ENCODE data around the gene GLRA3. TPM values are rescaled to one million over a fixed set of nuclear protein-coding genes. Genes with fewer than 3 reads are reported as not detected.
"Not testable (repeated sequence)": the region's sequence is repeated elsewhere in the genome, so short reads cannot be mapped to it uniquely, and the experiment has no call there.

GLRA3 gene
- total RNA-seq, 1 donor from 2014 or later, result not detected

DNA sequence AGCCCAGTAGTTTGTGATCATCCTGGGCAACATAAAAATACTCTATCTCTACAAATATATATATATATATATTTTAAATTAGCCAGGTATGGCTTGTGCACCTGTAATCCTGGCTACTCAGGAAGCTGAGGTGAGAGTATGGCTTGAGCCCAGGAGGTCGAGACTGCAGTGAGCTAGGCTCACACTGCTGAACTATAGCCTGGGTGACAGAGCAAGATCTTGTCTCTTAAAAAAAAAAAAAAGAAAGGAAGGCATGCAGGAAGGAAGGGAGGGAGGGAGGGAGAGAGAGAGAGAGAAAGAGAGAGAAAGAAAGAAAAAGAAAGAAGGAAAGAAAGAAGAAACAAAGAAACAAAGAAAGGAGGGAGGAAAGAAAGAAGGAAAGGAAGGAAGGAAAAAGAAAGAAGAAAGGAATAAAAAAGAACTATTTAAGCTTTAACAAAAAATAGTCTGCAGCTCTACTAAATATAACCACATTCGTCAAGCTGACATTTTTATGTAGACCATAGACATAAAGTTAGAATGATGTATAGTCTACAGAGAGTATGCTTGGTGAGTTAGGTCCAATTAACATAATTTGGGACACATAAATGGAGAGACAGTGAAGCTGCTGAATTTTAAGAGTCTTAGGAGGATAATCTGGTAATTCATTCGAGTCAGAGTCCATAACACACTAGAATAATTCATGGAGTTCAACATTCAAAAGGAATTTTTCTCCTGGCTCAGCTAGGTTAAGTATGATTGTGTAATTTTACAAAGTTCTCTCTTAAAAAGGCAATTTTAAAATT lies 111.9 kb downstream of the GLRA3 start:
- no peak overlapping the region for H3K4me3 Mint-ChIP-seq
- no peak for DNase-seq
- peaks cover 3% of the 10 kb centered on the region for H3K27me3 Mint-ChIP-seq
- intact Hi-C loops (cut with micrococcal nuclease), result loop anchor here (10.0 kb wide), 1 partner anchor 492 kb away; no protein-coding TSS in a partner anchor
- no peak overlapping the region for H3K27ac Mint-ChIP-seq
- no peaks in the 10 kb centered on the region for H3K9me3 Mint-ChIP-seq
- H3K36me3 Mint-ChIP-seq (ENCODE audit: low read depth), result no peaks in the 10 kb centered on the region
- H3K4me1 Mint-ChIP-seq, result no peaks in the 10 kb centered on the region

GRCh38 chr4:174714393-174715211 lies 114.4 kb downstream of the GLRA3 start:
- H3K9me3 Mint-ChIP-seq, result no peaks in the 10 kb centered on the region
- H3K27me3 Mint-ChIP-seq, result peaks cover 6% of the 10 kb centered on the region
- no peaks in the 10 kb centered on the region for H3K36me3 Mint-ChIP-seq (ENCODE audit: low read depth)
- peak; percentile 71 for DNase-seq
- H3K4me3 Mint-ChIP-seq, result no peak overlapping the region
- intact Hi-C loops (cut with micrococcal nuclease), result loop anchor here (1.0 to 10.0 kb wide), 2 partner anchors 349 to 490 kb away; no protein-coding TSS in a partner anchor
- no peak overlapping the region for H3K27ac Mint-ChIP-seq
- no peaks in the 10 kb centered on the region for H3K4me1 Mint-ChIP-seq

DNA sequence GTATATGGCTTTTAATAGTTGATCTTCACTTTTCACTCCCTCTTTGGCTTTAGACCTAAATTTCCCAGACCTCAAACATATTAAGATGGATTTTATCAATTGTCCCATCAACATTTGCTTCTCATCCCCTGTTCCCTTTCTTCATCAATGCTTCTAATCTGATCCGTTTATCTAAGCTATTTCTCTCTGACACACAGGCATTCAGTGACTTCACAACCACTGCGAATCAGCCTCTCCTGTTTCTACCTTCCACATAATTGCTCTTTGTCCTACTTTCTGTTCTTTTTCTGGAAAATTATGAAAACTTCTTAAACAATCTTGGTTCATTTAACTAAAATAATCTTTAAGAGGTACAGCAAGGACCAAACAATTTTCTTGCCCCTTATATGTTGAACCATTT lies 115.2 kb downstream of the GLRA3 start:
- Mint-ChIP-seq H3K27ac (no peak overlapping the region), H3K4me3 (no peak overlapping the region), H3K4me1 (no peaks in the 10 kb centered on the region), H3K27me3 (peaks cover 6% of the 10 kb centered on the region), H3K9me3 (no peaks in the 10 kb centered on the region), H3K36me3 (ENCODE audit: low read depth) (no peaks in the 10 kb centered on the region)
- intact Hi-C loops (cut with micrococcal nuclease), result loop anchor here (1.0 to 10.0 kb wide), 2 partner anchors 349 to 489 kb away; no protein-coding TSS in a partner anchor
- DNase-seq, result no peak

GRCh38 chr4:174713181-174713580 lies 115.9 kb downstream of the GLRA3 start:
- Mint-ChIP-seq H3K9me3 (no peaks in the 10 kb centered on the region), H3K27me3 (peaks cover 6% of the 10 kb centered on the region), H3K27ac (no peak overlapping the region), H3K4me1 (no peaks in the 10 kb centered on the region), H3K4me3 (no peak overlapping the region), H3K36me3 (ENCODE audit: low read depth) (no peaks in the 10 kb centered on the region)
- intact Hi-C loops (cut with micrococcal nuclease), result loop anchor here (10.0 kb wide), 1 partner anchor 488 kb away; no protein-coding TSS in a partner anchor
- DNase-seq, result no peak

GRCh38 chr4:174709526-174709925 lies 119.5 kb downstream of the GLRA3 start:
- Mint-ChIP-seq H3K4me1 (no peaks in the 10 kb centered on the region), H3K4me3 (no peak overlapping the region), H3K36me3 (ENCODE audit: low read depth) (no peaks in the 10 kb centered on the region), H3K9me3 (no peaks in the 10 kb centered on the region), H3K27me3 (peaks cover 4% of the 10 kb centered on the region), H3K27ac (no peak overlapping the region)
- no peak for DNase-seq
- intact Hi-C loops (cut with micrococcal nuclease), result no loop called here

DNA sequence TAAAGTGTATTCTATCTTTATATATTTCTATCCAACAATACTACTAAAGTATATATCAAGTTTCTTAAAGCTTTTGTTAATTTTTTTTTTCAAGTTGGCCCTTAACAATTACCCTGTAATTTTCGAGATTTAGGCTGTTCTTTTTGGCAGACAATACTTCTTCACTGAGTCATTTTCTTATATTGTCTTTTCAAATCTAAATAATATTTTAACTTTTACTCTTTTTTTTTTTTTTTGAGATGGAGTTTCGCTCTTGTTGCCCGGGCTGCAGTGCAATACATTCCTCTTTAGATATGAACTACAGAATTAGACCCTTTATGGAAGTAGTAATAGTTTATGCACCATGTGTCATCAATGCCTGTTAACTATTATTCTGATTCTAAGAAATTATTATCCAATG lies 120.7 kb downstream of the GLRA3 start:
- Mint-ChIP-seq H3K36me3 (ENCODE audit: low read depth) (no peaks in the 10 kb centered on the region), H3K27me3 (peaks cover 3% of the 10 kb centered on the region), H3K4me1 (no peaks in the 10 kb centered on the region), H3K27ac (no peak overlapping the region), H3K9me3 (no peaks in the 10 kb centered on the region), H3K4me3 (no peak overlapping the region)
- no peak for DNase-seq
- intact Hi-C loops (cut with micrococcal nuclease), result no loop called here

- no peak for DNase-seq
Measured at GRCh38 chr4:174707902-174708301, 121.1 kb downstream of the GLRA3 start.

DNA sequence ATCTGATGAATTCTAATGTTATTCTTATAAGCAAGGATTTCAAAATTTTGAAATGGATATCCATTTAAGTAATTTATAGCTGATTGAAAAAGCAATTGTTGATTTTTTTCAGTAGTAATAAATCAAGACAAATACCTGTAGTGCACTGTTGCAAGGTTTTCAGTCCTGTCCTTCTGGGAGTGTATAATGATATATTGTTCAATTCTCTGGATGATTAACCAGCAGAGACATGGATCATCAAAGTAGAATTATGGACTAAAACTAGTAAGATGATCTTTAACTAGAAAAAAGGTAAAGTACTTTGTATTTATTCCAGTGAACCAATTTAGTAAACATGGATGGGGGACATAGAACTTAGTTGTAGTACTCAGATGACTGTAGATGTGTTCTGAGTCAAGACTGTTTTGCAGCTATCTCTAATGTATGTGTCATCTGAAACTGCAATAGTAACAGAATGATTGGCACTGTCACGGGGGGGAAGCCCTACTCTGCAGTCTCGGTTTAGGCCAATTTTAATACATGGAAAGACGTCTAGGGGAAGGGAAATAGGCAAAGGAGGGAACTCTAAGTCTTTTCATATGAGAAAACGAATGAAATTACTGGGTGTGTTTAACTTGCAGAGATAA lies 121.9 kb downstream of the GLRA3 start:
- Mint-ChIP-seq H3K36me3 (ENCODE audit: low read depth) (no peaks in the 10 kb centered on the region), H3K4me3 (no peak overlapping the region), H3K9me3 (no peaks in the 10 kb centered on the region), H3K27ac (no peak overlapping the region), H3K4me1 (no peaks in the 10 kb centered on the region), H3K27me3 (peaks cover 3% of the 10 kb centered on the region)
- intact Hi-C loops (cut with micrococcal nuclease), result no loop called here
- no peak for DNase-seq

More at GRCh38 chr4:174707902-174708301, 121.1 kb downstream of the GLRA3 start:
- H3K4me3 Mint-ChIP-seq, result no peak overlapping the region
- H3K36me3 Mint-ChIP-seq (ENCODE audit: low read depth), result no peaks in the 10 kb centered on the region
- no peaks in the 10 kb centered on the region for H3K4me1 Mint-ChIP-seq
- H3K9me3 Mint-ChIP-seq, result no peaks in the 10 kb centered on the region
- intact Hi-C loops (cut with micrococcal nuclease), result no loop called here
- no peak overlapping the region for H3K27ac Mint-ChIP-seq
- H3K27me3 Mint-ChIP-seq, result peaks cover 3% of the 10 kb centered on the region

DNA sequence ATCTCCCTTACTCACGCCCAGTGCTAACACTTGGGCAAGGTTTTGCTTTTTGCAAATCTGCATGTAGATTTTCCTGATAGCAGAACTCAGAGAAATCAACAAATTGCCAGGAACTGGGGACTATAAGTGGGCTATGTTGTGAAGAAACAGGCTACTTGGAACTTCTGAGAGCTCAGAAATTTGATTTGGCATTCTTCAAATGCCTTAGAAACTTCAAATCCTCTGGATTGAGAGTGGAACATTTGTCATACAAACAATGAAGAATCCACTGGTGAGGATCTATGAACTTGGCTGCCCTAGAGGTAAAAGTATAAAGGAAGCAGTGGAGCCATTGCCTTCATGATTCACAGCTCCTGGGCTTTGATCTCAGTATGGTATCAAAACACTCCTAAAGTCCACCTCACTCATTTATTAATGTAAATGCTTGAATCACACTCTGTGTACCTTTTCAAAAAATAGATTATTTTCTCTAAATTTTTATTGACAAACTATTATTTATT lies 126.0 kb downstream of the GLRA3 start:
- DNase-seq, result no peak
- no peaks in the 10 kb centered on the region for H3K27me3 Mint-ChIP-seq
- no peaks in the 10 kb centered on the region for H3K4me1 Mint-ChIP-seq
- no peak overlapping the region for H3K4me3 Mint-ChIP-seq
- H3K9me3 Mint-ChIP-seq, result no peaks in the 10 kb centered on the region
- no peak overlapping the region for H3K27ac Mint-ChIP-seq
- intact Hi-C loops (cut with micrococcal nuclease), result no loop called here
- no peaks in the 10 kb centered on the region for H3K36me3 Mint-ChIP-seq (ENCODE audit: low read depth)

DNA sequence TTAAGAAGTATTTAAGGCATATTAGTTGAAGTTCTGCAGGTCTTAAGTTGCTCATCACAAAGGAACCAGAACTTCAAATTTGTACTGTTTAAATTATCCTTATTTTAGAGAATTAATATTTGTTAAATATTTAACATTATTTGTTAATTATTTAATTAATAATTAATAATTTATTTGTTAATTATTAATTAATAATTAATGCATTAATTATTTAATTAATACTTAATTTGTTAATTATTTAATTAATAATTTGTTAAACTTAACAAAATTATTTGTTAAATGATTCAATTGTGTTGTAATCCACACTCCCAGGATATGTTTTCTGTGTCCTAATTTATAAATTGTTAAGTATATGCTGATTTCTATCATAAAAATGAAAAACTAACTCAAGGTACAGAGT lies 129.4 kb downstream of the GLRA3 start:
- Mint-ChIP-seq H3K36me3 (ENCODE audit: low read depth) (no peaks in the 10 kb centered on the region), H3K4me3 (no peak overlapping the region), H3K27ac (no peak overlapping the region), H3K4me1 (no peaks in the 10 kb centered on the region), H3K9me3 (no peaks in the 10 kb centered on the region), H3K27me3 (no peaks in the 10 kb centered on the region)
- DNase-seq, result no peak
- intact Hi-C loops (cut with micrococcal nuclease), result no loop called here

- intact Hi-C loops (cut with micrococcal nuclease), result no loop called here
- Mint-ChIP-seq H3K4me1 (no peaks in the 10 kb centered on the region), H3K27ac (no peak overlapping the region), H3K9me3 (no peaks in the 10 kb centered on the region), H3K36me3 (ENCODE audit: low read depth) (no peaks in the 10 kb centered on the region), H3K4me3 (no peak overlapping the region), H3K27me3 (no peaks in the 10 kb centered on the region)
- no peak for DNase-seq
Measured at GRCh38 chr4:174697896-174698295, 131.2 kb downstream of the GLRA3 start.

DNA sequence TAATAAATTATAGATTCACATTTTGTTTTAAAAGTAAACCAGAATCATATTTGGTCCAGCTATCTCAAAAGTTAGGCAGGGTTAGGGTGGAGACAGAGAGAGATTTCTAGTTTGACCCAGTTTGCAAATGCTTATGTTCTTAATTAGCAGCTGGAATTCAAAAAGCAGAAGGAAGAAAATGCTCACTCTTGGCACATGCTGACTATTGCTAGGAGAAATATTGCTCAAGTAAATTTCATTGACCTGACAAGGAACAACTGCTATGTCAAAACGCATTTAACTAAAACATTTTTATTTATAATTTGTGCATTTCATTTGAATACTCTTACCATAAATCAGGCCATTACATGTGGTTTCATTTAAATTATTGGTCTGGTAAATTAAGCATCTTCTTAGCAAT lies 131.8 kb downstream of the GLRA3 start:
- intact Hi-C loops (cut with micrococcal nuclease), result no loop called here
- no peak for DNase-seq
- H3K4me3 Mint-ChIP-seq, result no peak overlapping the region
- H3K27ac Mint-ChIP-seq, result no peak overlapping the region
- H3K9me3 Mint-ChIP-seq, result no peaks in the 10 kb centered on the region
- no peaks in the 10 kb centered on the region for H3K4me1 Mint-ChIP-seq
- H3K27me3 Mint-ChIP-seq, result no peaks in the 10 kb centered on the region
- H3K36me3 Mint-ChIP-seq (ENCODE audit: low read depth), result no peaks in the 10 kb centered on the region

GRCh38 chr4:174696657-174697056 lies 132.4 kb downstream of the GLRA3 start:
- no peak overlapping the region for H3K27ac Mint-ChIP-seq
- no peaks in the 10 kb centered on the region for H3K27me3 Mint-ChIP-seq
- H3K4me3 Mint-ChIP-seq, result no peak overlapping the region
- H3K36me3 Mint-ChIP-seq (ENCODE audit: low read depth), result no peaks in the 10 kb centered on the region
- H3K4me1 Mint-ChIP-seq, result no peaks in the 10 kb centered on the region
- intact Hi-C loops (cut with micrococcal nuclease), result no loop called here
- no peaks in the 10 kb centered on the region for H3K9me3 Mint-ChIP-seq
- DNase-seq, result no peak

DNA sequence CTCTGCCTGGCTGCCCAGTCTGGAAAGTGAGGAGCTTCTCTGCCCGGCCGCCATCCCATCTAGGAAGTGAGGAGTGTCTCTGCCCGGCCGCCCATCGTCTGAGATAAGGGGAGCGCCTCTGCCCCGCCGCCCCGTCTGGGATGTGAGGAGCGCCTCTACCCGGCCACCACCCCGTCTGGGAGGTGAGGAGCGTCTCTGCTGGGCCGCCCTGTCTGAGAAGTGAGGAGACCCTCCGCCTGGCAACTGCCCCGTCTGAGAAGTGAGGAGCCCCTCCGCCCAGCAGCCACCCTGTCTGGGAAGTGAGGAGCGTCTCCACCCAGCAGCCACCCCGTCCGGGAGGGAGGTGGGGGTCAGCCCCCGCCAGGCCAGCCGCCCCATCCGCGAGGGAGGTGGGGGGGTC lies 137.2 kb downstream of the GLRA3 start:
- H3K27ac Mint-ChIP-seq; H3K27me3 Mint-ChIP-seq; H3K4me3 Mint-ChIP-seq; DNase-seq; H3K9me3 Mint-ChIP-seq; intact Hi-C loops (cut with micrococcal nuclease); H3K4me1 Mint-ChIP-seq; H3K36me3 Mint-ChIP-seq (ENCODE audit: low read depth): not testable (repeated sequence)
